Endothelial cell of umbilical vein (primary cell): ENCODE measurements around the gene RNF157. TPM values are rescaled to one million over a fixed set of nuclear protein-coding genes. Genes with fewer than 3 reads are reported as not detected.
A peak's percentile ranks its signal among the peaks of the same experiment; 100 is the strongest.

ENCODE experiments used
- BruUV-seq: library from RNA; stranded (reverse); fragments of 400-500 nt; replicated peaks from 2 replicates; lab custom pipeline; 2021; lab: Mats Ljungman, UMichigan
- CTCF ChIA-PET: fragments of 300-600, 350-600 bp; sonication (Branson Sonifier 250); formaldehyde crosslinking; loops from one replicate; lab custom pipeline; 2021; ENCODE audit warnings: antibody characterized with exemption, inconsistent platforms; lab: Charles Lee
- POLR2A ChIA-PET: fragments of 300-600, 350-600 bp; sonication (Branson Sonifier 250); formaldehyde crosslinking; loops from one replicate; lab custom pipeline; 2021; ENCODE audit warnings: antibody characterized with exemption, inconsistent platforms; lab: Charles Lee
- DNase-seq: peaks from one replicate; pipeline ENCODE4 v3.0.0-alpha.2; 2011; ENCODE audit warnings: low read depth, low spot score
- FAIRE-seq: peaks from 2 replicates; lab custom pipeline; 2011; peaks lifted over from hg19 to GRCh38; lab: Jason Lieb, UNC
- H2AFZ ChIP-seq: 2 replicates; pipeline ENCODE4 v1.6.0; 2012; ENCODE audit warnings: low read depth, low read length, control low read depth, inconsistent platforms
- H3K27ac ChIP-seq: 2 replicates; pipeline ENCODE4 v1.5.1; 2011; ENCODE audit warnings: low read depth, mild to moderate bottlenecking, control low read depth, low read length, moderate library complexity; ENCODE audit not compliant: insufficient read depth
- H3K27me3 ChIP-seq, 2 experiments: 2 replicates each; pipeline versions ENCODE4 v1.6.0 to v1.6.1; 2011; ENCODE audit warnings: low read length in 2 of 2, mixed read lengths in 1 of 2; ENCODE audit not compliant: control insufficient read depth in 2 of 2, insufficient read depth in 2 of 2
- H3K36me3 ChIP-seq, 2 experiments: 2 replicates in 1 of 2; 3 replicates in 1 of 2; pipeline ENCODE4 v1.5.1; 2011; ENCODE audit warnings: low read length in 2 of 2, mild to moderate bottlenecking in 1 of 2, moderate library complexity in 1 of 2; ENCODE audit not compliant: control insufficient read depth in 2 of 2, insufficient read depth in 2 of 2; ENCODE audit errors: extremely low read depth in 1 of 2
- H3K4me1 ChIP-seq: 3 replicates; pipeline ENCODE4 v1.5.1; 2011; ENCODE audit warnings: mild to moderate bottlenecking, low read length; ENCODE audit not compliant: control insufficient read depth, insufficient read depth; ENCODE audit errors: extremely low read depth
- H3K4me2 ChIP-seq: 2 replicates; pipeline ENCODE4 v1.6.1; 2011; ENCODE audit warnings: low read length, control low read depth, mixed read lengths; ENCODE audit not compliant: insufficient read depth
- H3K4me3 ChIP-seq, 3 experiments: fragments of 200-600 bp in 1 of 3; sonication (generic), shearing (Covaris generic) in 1 of 3; replicated peaks in 1 of 3; 2 replicates each; pipeline ENCODE4 v1.5.1; 2011 to 2016; ENCODE audit warnings: control low read depth in 3 of 3, low read length in 3 of 3, mild to moderate bottlenecking in 2 of 3, inconsistent platforms in 1 of 3, low read depth in 1 of 3, moderate library complexity in 1 of 3; ENCODE audit not compliant: insufficient read depth in 1 of 3
- H3K79me2 ChIP-seq: 2 replicates; pipeline ENCODE4 v1.6.0; 2012; ENCODE audit warnings: low read length, inconsistent platforms; ENCODE audit not compliant: control insufficient read depth, insufficient read depth
- H3K9ac ChIP-seq: replicated peaks from 2 replicates; pipeline ENCODE3; 2011; ENCODE audit warnings: low read length, control low read depth; ENCODE audit not compliant: insufficient read depth; ENCODE audit errors: extremely low read depth
- H3K9me1 ChIP-seq: replicated peaks from 3 replicates; pipeline ENCODE4 v1.6.0; 2011; ENCODE audit warnings: mild to moderate bottlenecking, low read length; ENCODE audit not compliant: control insufficient read depth, insufficient read depth; ENCODE audit errors: extremely low read depth
- H3K9me3 ChIP-seq: replicated peaks from 2 replicates; pipeline ENCODE4 v1.5.1; 2012; ENCODE audit warnings: low read length, inconsistent platforms; ENCODE audit not compliant: control insufficient read depth, insufficient read depth
- H4K20me1 ChIP-seq: replicated peaks from 2 replicates; pipeline ENCODE3; 2011; ENCODE audit warnings: mild to moderate bottlenecking, low read length; ENCODE audit not compliant: control insufficient read depth, insufficient read depth; ENCODE audit errors: extremely low read depth
- CTCF ChIP-seq, 2 donors: IDR thresholded peaks; 1 replicate in 1 of 2; 2 replicates in 1 of 2; pipeline ENCODE4 v1.5.1; 2011; ENCODE audit warnings: low read length in 2 of 2, mild to moderate bottlenecking in 2 of 2, moderate library complexity in 2 of 2, control low read depth in 1 of 2, inconsistent platforms in 1 of 2, low read depth in 1 of 2; ENCODE audit not compliant: insufficient read depth in 1 of 2; ENCODE audit errors: extremely low read depth in 1 of 2
- EZH2 ChIP-seq: IDR thresholded peaks from 2 replicates; pipeline ENCODE4 v1.6.1; 2012; ENCODE audit warnings: borderline replicate concordance, low read depth, mild to moderate bottlenecking, moderate library complexity, low read length, inconsistent platforms; ENCODE audit not compliant: severe bottlenecking
- FOS ChIP-seq: IDR thresholded peaks from 2 replicates; pipeline ENCODE4 v1.6.1; 2011; ENCODE audit warnings: mild to moderate bottlenecking, low read length, moderate library complexity, borderline replicate concordance; ENCODE audit not compliant: insufficient read depth
- GATA2 ChIP-seq: IDR thresholded peaks from 2 replicates; pipeline ENCODE4 v1.7.0; 2011; ENCODE audit warnings: low read depth, mild to moderate bottlenecking, moderate library complexity, mixed read lengths, low read length; ENCODE audit not compliant: insufficient read length, insufficient read depth
- JUN ChIP-seq: IDR thresholded peaks from 2 replicates; pipeline ENCODE4 v1.6.1; 2011; ENCODE audit warnings: borderline replicate concordance, low read depth; ENCODE audit not compliant: insufficient read length, insufficient read depth
- MAX ChIP-seq: IDR thresholded peaks from 2 replicates; pipeline ENCODE4 v1.6.1; 2011; ENCODE audit not compliant: insufficient read depth, insufficient read length
- MYC ChIP-seq: IDR thresholded peaks from one replicate; pipeline ENCODE4 v1.6.1; 2011; ENCODE audit warnings: mild to moderate bottlenecking, low read depth, low read length
- POLR2A ChIP-seq: IDR thresholded peaks from 2 replicates; pipeline ENCODE4 v1.6.1; 2012; ENCODE audit warnings: low read depth, mild to moderate bottlenecking, control low read depth, low read length
- POLR2AphosphoS5 ChIP-seq: IDR thresholded peaks from 2 replicates; pipeline ENCODE4 v1.6.1; 2012; ENCODE audit warnings: low read depth, mild to moderate bottlenecking, control low read depth, low read length, moderate library complexity; ENCODE audit not compliant: insufficient read depth
- dilution Hi-C: fragments of 300-500 bp; cut with MboI; formaldehyde crosslinking; loops from one replicate; pipeline ENCODE4 v1.15.0; 2019; ENCODE audit warnings: low sequenced_read_pairs; ENCODE audit not compliant: extremely low pct_ligation_motif_present
- intact Hi-C: fragments of 100-400 bp; cut with micrococcal nuclease; formaldehyde crosslinking; loops from one replicate; pipeline ENCODE4 v1.10.0; 2022
- polyA plus RNA-seq, 4 experiments: library from polyadenylated mRNA; depleted of rRNA in 3 of 4; stranded (reverse) in 3 of 4; unstranded in 1 of 4; fragments of >200 nt; gene quantifications; 2 replicates each; pipeline versions ENCODE4 v1.2.1 to v1.2.3, GENCODE V29; 2011 to 2012; ENCODE audit warnings: missing spikeins in 1 of 4
- total RNA-seq: library from RNA; stranded (reverse); gene quantifications from 2 replicates; pipeline ENCODE4 v1.2.3, GENCODE V29; 2021

Gene RNF157
- total and polyA plus RNA-seq, 2 donors (not counting 3 experiments of a cell fraction or from before 2014, with no cell fraction given), result 0.07 to 0.86 TPM

GRCh38 chr17:76252040-76252954 is 12.0 kb upstream of the RNF157 start:
- TSS peak; percentile 9 for BruUV-seq
- Histone ChIP-seq H4K20me1 (no peaks in the 10 kb centered on the region), H3K36me3 (no peaks in the 10 kb centered on the region), H3K9me1 (no peaks in the 10 kb centered on the region), H3K9ac (no peak overlapping the region), H3K4me2 (peak overlapping the region; percentile 19), H3K27ac (peak overlapping the region; percentile 10), H2AFZ (peak overlapping the region; percentile 82), H3K79me2 (no peaks in the 10 kb centered on the region), H3K27me3 (peaks cover 0 to 3% of the 10 kb centered on the region in 2 experiments), H3K9me3 (no peaks in the 10 kb centered on the region), H3K4me1 (peaks cover 10% of the 10 kb centered on the region), H3K4me3 (no peak overlapping the region)
- CTCF ChIA-PET, result interaction anchor here (0.9 to 2.1 kb wide), 2 partner anchors 11 to 27 kb away, joined by 3 to 14 read pairs; no protein-coding TSS in a partner anchor
- TF ChIP-seq EZH2, result no peak
- peak; percentile 22 for TF ChIP-seq POLR2AphosphoS5
- TF ChIP-seq FOS, result peak; percentile 5
- intact Hi-C loops (no loop called here), dilution Hi-C loops (no loop called here)
- peak; percentile 74 for DNase-seq
- peak; percentile 87 for FAIRE-seq
- POLR2A ChIA-PET, result no interaction called here

- Histone ChIP-seq H3K9me1 (no peaks in the 10 kb centered on the region), H3K79me2 (no peaks in the 10 kb centered on the region), H4K20me1 (no peaks in the 10 kb centered on the region), H3K4me3 (no peak overlapping the region), H3K9ac (no peak overlapping the region), H3K27me3 (peaks cover 0 to 4% of the 10 kb centered on the region in 2 experiments), H3K4me2 (no peak overlapping the region), H2AFZ (peak overlapping the region; percentile 82), H3K9me3 (no peaks in the 10 kb centered on the region), H3K4me1 (peaks cover 10% of the 10 kb centered on the region), H3K36me3 (no peaks in the 10 kb centered on the region), H3K27ac (no peak overlapping the region)
- DNase-seq (no peak), FAIRE-seq (no peak)
- ChIA-PET POLR2A (no interaction called here), CTCF (interaction anchor here (0.9 to 2.1 kb wide), 2 partner anchors 10 to 28 kb away, joined by 3 to 14 read pairs; no protein-coding TSS in a partner anchor)
- no TSS peak for BruUV-seq
- intact Hi-C loops, result no loop called here
- no peak for TF ChIP-seq CTCF (IDR thresholded peaks at IDR 0.05; ENCODE audit: extremely low read depth in 1 of 2, insufficient read depth in 1 of 2, low read depth in 1 of 2, low read length in 2 of 2)
- TF ChIP-seq GATA2, result no peak
- no peak for TF ChIP-seq EZH2
- TF ChIP-seq MAX, result no peak
- no peak for TF ChIP-seq FOS
- TF ChIP-seq JUN, result no peak
- TF ChIP-seq MYC, result no peak
- TF ChIP-seq POLR2AphosphoS5, result no peak
- TF ChIP-seq POLR2A, result no peak
- dilution Hi-C loops, result no loop called here
Observed at GRCh38 chr17:76251478-76252039, 11.3 kb upstream of the RNF157 start.
